ENCODE measurements around the gene NUFIP2.

DNA sequence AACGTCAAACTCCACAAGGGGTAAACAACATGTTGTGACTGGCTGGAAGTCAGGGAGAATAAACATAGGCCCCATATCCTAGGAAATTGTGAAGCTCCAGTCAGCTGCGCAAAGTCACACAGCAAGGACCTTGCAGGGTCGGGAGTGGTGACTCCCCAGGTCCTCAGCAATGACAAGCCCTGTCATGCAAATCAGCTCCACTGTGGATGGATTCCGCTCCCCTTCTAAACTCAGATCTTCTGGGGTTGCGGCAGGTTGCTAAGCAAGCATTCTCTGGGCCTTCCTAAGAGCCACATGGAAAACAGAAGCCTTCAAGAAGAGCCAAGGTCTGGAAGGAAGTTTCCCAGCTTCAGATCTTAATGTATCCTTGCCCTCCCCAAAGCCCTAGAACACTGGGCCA lies 84.9 kb downstream of the NUFIP2 start:
- no peak for TF ChIP-seq CTCF (IDR thresholded peaks at IDR 0.05)
- TF ChIP-seq EP300 (IDR thresholded peaks at IDR 0.05) = no peak
- no peak for TF ChIP-seq POLR2AphosphoS5 (IDR thresholded peaks at IDR 0.05)
- no peak for TF ChIP-seq POLR2A (IDR thresholded peaks at IDR 0.05)

Measured in upper lobe of left lung (tissue), 4 donors.